Subcutaneous abdominal adipose tissue (tissue), 5 donors: ENCODE data around the gene CD1D.
"Not testable (repeated sequence)": the region's sequence is repeated elsewhere in the genome, so short reads cannot be mapped to it uniquely, and the experiment has no call there.

Experiments
- H3K27ac ChIP-seq: one replicate; pipeline ENCODE4 v1.7.0; 2013; ENCODE audit warnings: low read depth, mild to moderate bottlenecking, inconsistent platforms, low read length, moderate library complexity
- H3K27me3 ChIP-seq, 5 donors: one replicate each; pipeline ENCODE4 v1.7.0; 2013; ENCODE audit warnings: low read length in 5 of 5, inconsistent platforms in 1 of 5; ENCODE audit not compliant: control insufficient read depth in 5 of 5, insufficient read depth in 4 of 5
- H3K36me3 ChIP-seq, 5 donors: one replicate each; pipeline ENCODE4 v1.7.0; 2013; ENCODE audit warnings: low read length in 5 of 5; ENCODE audit not compliant: control insufficient read depth in 5 of 5, insufficient read depth in 5 of 5
- H3K4me1 ChIP-seq, 5 donors: one replicate each; pipeline ENCODE4 v1.7.0; 2013; ENCODE audit warnings: low read length in 5 of 5, mild to moderate bottlenecking in 3 of 5, moderate library complexity in 1 of 5; ENCODE audit not compliant: control insufficient read depth in 5 of 5, insufficient read depth in 5 of 5
- H3K4me3 ChIP-seq, 5 donors: one replicate each; pipeline ENCODE4 v1.7.0; 2013; ENCODE audit warnings: low read length in 5 of 5, low read depth in 1 of 5
- H3K9ac ChIP-seq, 5 donors: one replicate each; pipeline ENCODE4 v1.7.0; 2013; ENCODE audit warnings: low read length in 5 of 5, mild to moderate bottlenecking in 4 of 5, moderate library complexity in 3 of 5
- H3K9me3 ChIP-seq, 5 donors: one replicate each; pipeline ENCODE4 v1.7.0; 2013; ENCODE audit warnings: low read length in 5 of 5; ENCODE audit not compliant: control insufficient read depth in 5 of 5
- donor health status: healthy.
- donor health status: healthy.
- donor health status: healthy.
- donor health status: healthy.
- donor health status: healthy.

Gene CD1D

DNA sequence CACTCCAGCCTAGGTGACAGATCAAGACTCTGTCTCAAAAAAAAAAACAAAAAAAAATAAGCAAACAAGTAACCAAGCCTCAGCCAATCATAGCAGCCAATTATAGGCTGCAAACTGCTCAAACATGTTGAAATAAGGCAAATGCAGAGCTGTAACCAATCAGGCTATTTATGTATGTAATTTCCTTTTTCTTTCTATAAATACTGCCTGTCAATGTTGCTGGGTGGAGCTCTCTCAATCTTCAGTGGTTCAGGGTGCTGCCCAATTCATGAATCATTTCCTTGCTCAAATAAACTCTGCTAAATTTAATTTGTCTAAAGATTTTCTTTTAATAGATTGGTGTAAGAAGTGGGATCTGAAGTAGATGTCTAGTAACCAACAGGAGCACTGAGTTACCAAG, 11.6 kb upstream of the CD1D start:
- Histone ChIP-seq H3K36me3 (no peaks in the 10 kb centered on the region), H3K27ac (no peak overlapping the region), H3K4me1 (no peaks in the 10 kb centered on the region), H3K9me3 (peaks cover 0 to 2% (median 0%) of the 10 kb centered on the region in 5 donors), H3K27me3 (no peaks in the 10 kb centered on the region), H3K4me3 (no peak overlapping the region), H3K9ac (no peak overlapping the region)

DNA sequence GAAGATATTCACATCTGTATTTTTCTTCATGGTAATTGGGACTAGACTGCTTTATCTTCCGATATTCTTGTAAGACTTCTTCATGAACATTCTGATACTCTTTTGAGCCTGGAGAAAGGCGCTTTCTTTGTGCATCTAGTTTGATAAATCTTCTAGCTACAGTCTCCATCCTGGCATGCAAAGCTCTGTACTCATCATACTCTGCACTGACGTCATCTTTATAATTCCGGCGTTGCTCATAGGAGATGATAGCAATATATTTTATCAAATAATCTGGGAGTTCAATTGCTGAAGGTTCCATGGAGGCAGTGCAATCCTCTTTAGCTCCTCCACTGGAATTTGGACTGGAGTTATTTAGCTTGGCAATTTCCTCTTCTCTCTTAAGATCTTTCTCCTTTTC, 4.8 kb upstream of the CD1D start:
- not testable (repeated sequence) for H3K9ac ChIP-seq, H3K27ac ChIP-seq, H3K9me3 ChIP-seq, H3K4me3 ChIP-seq, H3K36me3 ChIP-seq, H3K27me3 ChIP-seq
- peaks cover 0 to 22% (median 16%) of the 10 kb centered on the region in 5 donors for H3K4me1 ChIP-seq

GRCh38 chr1:158176399-158176798, 4.3 kb upstream of the CD1D start:
- no peak overlapping the region for H3K4me3 ChIP-seq
- no peak overlapping the region for H3K9ac ChIP-seq

GRCh38 chr1:158176849-158177699, 3.6 kb upstream of the CD1D start:
- H3K27ac ChIP-seq, H3K9me3 ChIP-seq, H3K36me3 ChIP-seq, H3K27me3 ChIP-seq: not testable (repeated sequence)
- Histone ChIP-seq H3K4me1 (peaks cover 2 to 30% (median 25%) of the 10 kb centered on the region in 5 donors), H3K9ac (peak overlapping the region in 1 of 5 donors; percentile 51), H3K4me3 (peak overlapping the region in 4 of 5 donors; percentile 22 to 53 (median 42))

More at GRCh38 chr1:158176399-158176798, 4.3 kb upstream of the CD1D start:
- Histone ChIP-seq H3K27ac (no peak overlapping the region), H3K9me3 (no peaks in the 10 kb centered on the region), H3K4me1 (peaks cover 0 to 27% (median 21%) of the 10 kb centered on the region in 5 donors), H3K36me3 (no peaks in the 10 kb centered on the region), H3K27me3 (peaks cover 0 to 4% (median 2%) of the 10 kb centered on the region in 5 donors)

DNA sequence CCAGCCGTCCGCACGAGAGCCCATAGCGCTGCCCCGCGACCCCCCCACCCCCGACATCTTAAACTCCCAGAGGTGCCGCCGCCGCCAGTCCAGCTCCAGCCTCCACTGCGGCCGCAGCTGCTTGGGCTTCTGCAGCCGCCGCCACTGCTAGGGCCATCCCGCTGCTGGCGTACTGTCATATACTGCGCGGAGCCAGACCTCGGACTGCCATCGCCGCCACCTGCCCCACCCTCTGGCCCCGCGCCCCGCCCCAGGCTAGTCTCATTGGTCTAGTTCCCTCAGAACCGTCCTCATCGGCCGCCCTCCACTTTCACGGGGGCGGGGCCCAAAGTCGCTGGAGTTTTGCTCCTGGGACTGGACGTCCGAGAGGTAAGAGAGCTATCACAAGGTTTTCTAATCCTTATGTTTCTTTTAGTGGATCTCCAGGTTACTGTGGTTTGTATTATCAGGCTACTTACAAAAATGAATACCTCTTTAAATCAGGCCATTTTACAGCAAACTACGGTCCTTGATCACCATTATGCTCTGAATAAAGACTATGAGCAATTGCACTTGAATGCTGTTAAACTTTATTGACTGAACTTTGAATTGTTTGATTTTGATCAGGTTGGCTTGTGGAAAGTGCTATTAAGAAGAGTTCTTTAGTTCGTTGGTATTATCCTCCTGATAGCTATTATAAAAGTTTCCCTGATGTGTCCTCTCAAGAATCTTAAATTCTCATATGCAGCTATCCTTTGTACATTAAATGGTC, 2.8 kb upstream of the CD1D start:
- no peak overlapping the region for H3K27ac ChIP-seq
- H3K36me3 ChIP-seq, result no peaks in the 10 kb centered on the region
- H3K27me3 ChIP-seq, result peaks cover 8 to 16% (median 15%) of the 10 kb centered on the region in 5 donors
- H3K4me1 ChIP-seq, result peaks cover 2 to 30% (median 25%) of the 10 kb centered on the region in 5 donors
- H3K4me3 ChIP-seq, result peak overlapping the region; percentile 41 to 67 (median 53)
- H3K9ac ChIP-seq, result no peak overlapping the region
- H3K9me3 ChIP-seq, result no peaks in the 10 kb centered on the region

DNA sequence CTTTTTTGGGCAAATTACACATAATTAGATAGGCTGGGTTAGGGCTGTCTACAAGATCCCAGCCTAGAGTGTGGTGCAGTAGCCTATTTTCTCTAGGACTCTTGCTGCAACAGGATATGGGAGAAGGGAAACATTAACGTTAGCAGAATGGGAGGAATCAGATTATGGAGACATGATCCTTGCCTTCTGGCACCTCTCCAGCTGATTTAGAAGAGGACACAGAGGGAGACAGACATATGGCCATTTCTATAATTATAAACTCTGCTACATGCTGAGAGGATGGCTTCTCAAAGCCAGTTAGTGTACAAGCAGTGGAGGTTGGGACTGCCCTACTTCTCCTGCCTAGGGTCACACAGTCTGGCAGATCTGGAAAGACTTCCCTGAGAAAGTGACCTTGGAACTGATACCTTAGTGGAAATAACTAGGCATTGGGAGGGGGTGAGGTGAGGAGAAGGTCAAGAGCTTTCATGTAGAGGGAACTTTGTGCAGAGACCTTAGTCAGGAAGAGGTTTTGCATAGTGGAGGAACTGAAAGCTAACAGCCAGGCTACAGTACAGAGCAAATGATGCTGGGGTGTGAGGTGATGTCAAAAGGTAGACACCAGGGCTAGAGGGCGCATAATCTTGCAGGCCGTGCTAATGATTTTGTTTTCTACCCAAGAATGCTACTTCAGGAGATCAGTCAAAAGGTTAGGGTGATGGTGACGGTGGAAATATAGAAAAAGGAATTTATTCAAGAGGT, 1.2 kb upstream of the CD1D start:
- H3K36me3 ChIP-seq, result no peaks in the 10 kb centered on the region
- H3K9me3 ChIP-seq, result no peaks in the 10 kb centered on the region
- peaks cover 13 to 20% (median 17%) of the 10 kb centered on the region in 5 donors for H3K27me3 ChIP-seq
- no peak overlapping the region for H3K4me3 ChIP-seq
- H3K4me1 ChIP-seq, result peaks cover 2 to 30% (median 25%) of the 10 kb centered on the region in 5 donors
- no peak overlapping the region for H3K27ac ChIP-seq
- no peak overlapping the region for H3K9ac ChIP-seq

- Histone ChIP-seq H3K9ac (peak overlapping the region in 1 of 5 donors; percentile 3), H3K36me3 (no peaks in the 10 kb centered on the region), H3K27ac (no peak overlapping the region), H3K4me1 (peaks cover 2 to 30% (median 25%) of the 10 kb centered on the region in 5 donors), H3K27me3 (peaks cover 13 to 20% (median 17%) of the 10 kb centered on the region in 5 donors), H3K9me3 (no peaks in the 10 kb centered on the region), H3K4me3 (peak overlapping the region; percentile 48 to 78 (median 76))
These were observed 855 bp downstream of the CD1D start for GRCh38 chr1:158181577-158181922.

- H3K27me3 ChIP-seq, result peaks cover 10 to 25% (median 19%) of the 10 kb centered on the region in 5 donors
- no peak overlapping the region for H3K27ac ChIP-seq
- peaks cover 2 to 12% (median 9%) of the 10 kb centered on the region in 5 donors for H3K4me1 ChIP-seq
- H3K9me3 ChIP-seq, result no peaks in the 10 kb centered on the region
- H3K36me3 ChIP-seq, result no peaks in the 10 kb centered on the region
- no peak overlapping the region for H3K4me3 ChIP-seq
- no peak overlapping the region for H3K9ac ChIP-seq
These were observed 5.1 kb downstream of the CD1D start for GRCh38 chr1:158185770-158186169.

DNA sequence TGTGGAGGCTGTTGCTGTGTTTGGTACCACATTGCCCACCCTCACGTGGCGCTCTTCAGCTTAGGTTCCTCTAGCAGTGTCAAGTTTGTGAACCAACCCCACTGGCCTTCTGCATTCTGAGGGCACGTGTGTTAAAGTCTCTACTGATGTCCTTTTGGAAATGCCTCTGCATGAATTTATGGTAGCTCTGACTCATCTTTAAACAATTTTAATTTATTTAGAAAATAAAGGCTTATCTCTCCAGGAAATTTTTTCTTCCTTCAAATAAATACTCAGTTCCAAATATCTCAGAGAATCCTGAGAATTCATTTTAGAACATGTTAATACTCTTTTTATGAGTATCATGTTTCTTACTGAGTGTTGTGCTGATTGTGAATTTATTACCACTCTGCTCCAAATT, 5.5 kb downstream of the CD1D start:
- Histone ChIP-seq H3K9me3 (no peaks in the 10 kb centered on the region), H3K4me3 (no peak overlapping the region), H3K9ac (no peak overlapping the region), H3K4me1 (peaks cover 2 to 8% (median 5%) of the 10 kb centered on the region in 5 donors), H3K36me3 (no peaks in the 10 kb centered on the region), H3K27ac (no peak overlapping the region), H3K27me3 (peaks cover 10 to 25% (median 19%) of the 10 kb centered on the region in 5 donors)
